ENCODE results near the gene TAS2R42.
A peak's percentile ranks its signal among the peaks of the same experiment; 100 is the strongest.

Gene TAS2R42, protein sequence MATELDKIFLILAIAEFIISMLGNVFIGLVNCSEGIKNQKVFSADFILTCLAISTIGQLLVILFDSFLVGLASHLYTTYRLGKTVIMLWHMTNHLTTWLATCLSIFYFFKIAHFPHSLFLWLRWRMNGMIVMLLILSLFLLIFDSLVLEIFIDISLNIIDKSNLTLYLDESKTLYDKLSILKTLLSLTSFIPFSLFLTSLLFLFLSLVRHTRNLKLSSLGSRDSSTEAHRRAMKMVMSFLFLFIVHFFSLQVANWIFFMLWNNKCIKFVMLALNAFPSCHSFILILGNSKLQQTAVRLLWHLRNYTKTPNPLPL

DNA sequence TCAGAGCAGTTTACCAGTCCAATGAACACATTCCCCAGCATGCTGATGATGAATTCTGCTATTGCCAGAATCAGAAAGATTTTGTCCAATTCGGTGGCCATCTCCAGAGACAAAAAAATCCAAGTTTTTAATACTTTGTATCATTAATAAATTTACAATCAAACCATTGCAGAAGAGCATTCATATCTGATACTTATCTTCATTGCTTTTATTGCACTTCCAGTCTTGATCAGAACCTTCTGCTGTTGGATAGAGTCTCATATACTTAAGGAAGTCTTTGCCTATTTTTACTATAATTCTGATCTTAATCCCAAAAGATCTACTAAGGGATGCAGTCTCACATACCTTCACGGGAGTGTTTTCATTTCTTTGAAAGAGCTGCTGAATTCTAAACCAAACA is at the start of gene TAS2R42:
TSS of gene TAS2R42 (minus strand) at position 101 of the 400 bp plus-strand sequence. CDS start at position 101, 0 bp downstream.
- DNase-seq (ENCODE audit: low read depth) = no peak
- H3K4me3 ChIP-seq (ENCODE audit: low read depth, low read length) = no peak within 1 kb of the TSS

DNA sequence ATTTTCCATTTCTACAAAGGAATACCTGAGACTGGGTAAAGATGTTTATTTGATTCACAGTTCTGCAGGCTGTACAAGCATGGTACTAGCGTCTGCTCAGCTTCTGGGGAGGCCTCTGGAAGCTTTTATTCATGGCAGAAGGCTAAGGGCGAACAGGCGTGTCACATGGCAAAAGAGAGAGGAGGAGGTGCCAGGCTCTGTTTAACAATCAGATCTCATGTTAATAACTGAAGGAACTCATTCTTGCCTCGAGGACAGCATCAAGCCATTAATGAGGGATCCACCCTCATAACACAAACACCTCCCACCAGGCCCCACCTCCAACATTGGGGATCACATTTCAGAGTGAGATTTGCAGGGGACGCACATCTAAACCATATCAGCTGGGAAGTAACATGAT is 46.8 kb upstream of the TAS2R42 start:
- H3K4me3 ChIP-seq (ENCODE audit: low read depth, low read length) = no peak overlapping the region
- DNase-seq (ENCODE audit: low read depth) = no peak

DNA sequence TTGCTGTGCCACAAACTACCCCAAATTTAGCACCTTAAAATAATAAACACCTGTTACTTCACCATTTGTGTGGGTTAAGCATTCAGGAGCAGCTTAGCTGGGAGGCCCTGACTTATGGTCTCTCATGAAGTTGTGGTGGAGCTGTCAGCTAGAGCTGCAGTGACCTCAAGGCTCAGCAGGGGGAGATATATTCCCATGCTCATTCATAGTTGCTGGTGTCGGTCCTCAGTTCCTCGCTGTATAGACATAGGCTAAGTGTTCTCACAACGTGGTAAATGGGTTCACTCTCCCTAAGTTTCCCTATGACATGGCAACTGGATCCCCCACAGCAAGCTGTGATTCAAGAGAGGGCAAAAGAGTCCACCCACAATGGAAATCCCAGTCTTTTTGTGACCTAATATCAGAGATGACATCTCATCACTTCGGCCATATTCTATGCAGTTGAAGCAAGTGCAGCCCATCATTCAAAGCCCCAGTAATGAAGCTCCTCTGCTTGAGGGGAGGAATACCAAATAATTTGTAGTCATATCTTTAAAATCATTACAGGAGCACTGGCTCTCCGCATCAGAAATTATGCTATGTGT is 41.7 kb upstream of the TAS2R42 start:
- H3K4me3 ChIP-seq (ENCODE audit: low read depth, low read length) = no peak overlapping the region
- peak; percentile 6 for DNase-seq (ENCODE audit: low read depth)

DNA sequence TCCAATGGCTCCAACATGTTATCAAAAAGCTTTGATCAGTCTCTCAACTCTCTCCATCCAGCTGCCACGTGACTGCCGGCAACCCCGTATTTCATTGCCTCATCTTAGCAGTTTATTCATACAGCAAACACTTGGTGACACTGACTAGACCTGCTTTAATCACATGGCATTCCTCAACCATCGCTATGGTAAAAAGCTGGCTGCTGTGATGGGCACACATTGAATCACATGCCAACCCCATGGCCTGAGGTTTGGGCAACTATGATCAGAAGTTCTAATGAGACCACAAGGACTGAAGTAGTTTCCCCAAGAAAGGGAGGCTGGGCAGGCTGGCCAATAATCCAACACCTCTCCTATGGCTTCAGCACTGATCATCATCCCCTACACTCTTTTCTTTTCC is 40.6 kb upstream of the TAS2R42 start:
- DNase-seq (ENCODE audit: low read depth) = no peak
- H3K4me3 ChIP-seq (ENCODE audit: low read depth, low read length) = no peak overlapping the region

DNA sequence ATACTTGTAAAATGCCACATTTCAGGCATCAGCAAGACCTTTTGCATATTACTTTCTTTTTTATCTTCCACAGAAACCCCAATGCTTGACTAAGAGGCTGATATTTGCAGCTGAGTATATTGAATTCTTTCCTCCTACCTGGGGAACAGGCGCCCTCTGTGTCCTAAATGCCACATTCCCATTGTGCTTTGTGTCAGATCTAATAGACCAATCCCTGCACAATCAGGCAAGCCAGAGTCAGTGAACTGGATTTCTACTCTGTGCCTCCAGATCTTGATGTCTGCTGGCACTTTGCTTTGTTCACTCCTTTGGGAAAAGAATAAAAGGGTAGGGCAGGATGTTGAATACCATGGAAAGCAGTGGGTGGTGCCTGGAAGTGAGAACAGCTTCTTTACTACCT is 22.4 kb upstream of the TAS2R42 start:
- no peak for DNase-seq (ENCODE audit: low read depth)
- no peak overlapping the region for H3K4me3 ChIP-seq (ENCODE audit: low read depth, low read length)

DNA sequence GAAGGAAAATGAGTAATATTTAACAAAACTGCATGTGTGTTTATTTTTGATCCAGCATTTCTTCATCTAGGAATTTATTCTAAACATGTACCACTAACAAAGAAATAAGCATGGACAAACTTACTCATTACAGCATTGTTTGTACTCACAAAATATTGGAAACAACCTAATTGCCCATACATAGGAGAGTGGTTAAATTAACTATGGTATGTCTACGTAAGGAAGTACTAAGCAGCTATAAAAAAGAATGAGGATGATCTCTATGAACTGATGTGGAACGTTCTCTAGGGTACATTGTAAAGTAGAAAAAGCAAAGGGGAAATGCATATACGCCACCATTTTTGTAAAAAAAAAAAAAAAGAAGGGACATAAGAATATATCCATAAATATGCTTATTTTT is 17.4 kb upstream of the TAS2R42 start:
- no peak for DNase-seq (ENCODE audit: low read depth)

DNA sequence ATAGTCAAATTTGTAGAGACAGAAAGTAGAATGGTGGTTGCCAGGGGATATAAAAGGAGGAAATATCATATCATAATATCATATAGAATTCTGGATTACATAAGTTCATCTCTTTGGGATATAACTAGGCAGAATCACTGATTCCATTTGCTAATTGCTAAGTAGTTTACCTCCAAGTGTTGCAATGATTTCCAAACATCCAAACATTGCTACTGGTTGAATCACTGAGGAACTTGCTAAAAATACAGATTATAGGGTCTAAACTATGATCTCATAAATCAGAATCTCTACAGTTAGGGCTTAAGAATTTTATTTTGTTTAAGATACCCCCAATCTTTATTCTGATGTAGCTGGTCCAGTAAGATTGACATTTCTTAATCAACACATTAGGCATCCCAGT is 16.1 kb upstream of the TAS2R42 start:
- no peak overlapping the region for H3K4me3 ChIP-seq (ENCODE audit: low read depth, low read length)
- no peak for DNase-seq (ENCODE audit: low read depth)

More for the DNA sequence above, 17.4 kb upstream of the TAS2R42 start:
- H3K4me3 ChIP-seq (ENCODE audit: low read depth, low read length) = no peak overlapping the region

DNA sequence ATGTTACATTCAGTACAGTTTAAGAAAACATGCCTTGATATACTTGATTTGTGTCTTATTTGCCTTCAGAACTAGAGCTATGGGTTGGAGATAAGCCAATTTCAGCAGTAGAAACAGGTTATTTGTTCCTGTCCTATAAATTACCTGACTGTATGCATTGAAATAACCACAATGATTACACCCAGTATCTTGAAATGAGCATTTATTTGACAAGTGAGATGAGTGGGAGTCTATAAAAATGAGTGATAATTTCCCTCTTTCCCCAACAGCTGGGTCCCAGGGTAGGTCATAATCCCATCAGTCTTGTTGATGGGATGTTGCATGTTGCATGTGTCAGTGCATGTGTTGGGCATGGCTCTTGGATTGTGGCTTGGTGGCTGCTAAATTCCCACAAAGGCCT is 3.7 kb downstream of the TAS2R42 start:
- no peak for DNase-seq (ENCODE audit: low read depth)
- H3K4me3 ChIP-seq (ENCODE audit: low read depth, low read length) = no peak overlapping the region

DNA sequence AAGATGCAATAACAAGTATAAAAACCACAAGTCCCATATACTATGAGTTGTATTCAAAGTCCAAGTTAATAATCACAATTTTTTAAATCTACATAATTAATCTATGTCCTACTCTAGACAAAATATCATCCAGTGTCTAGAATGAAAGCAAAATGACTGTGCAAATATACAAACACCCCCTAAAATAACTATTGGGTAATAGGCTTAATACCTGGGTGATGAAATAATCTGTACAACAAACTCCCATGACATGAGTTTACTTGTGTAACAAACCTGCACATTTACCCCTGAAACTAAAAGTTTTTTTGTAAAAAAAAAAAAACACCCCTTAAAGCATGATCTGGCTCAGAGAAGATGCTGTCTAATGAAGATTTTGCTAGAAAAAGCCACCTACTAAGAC is 4.2 kb downstream of the TAS2R42 start:
- DNase-seq (ENCODE audit: low read depth) = no peak

DNA sequence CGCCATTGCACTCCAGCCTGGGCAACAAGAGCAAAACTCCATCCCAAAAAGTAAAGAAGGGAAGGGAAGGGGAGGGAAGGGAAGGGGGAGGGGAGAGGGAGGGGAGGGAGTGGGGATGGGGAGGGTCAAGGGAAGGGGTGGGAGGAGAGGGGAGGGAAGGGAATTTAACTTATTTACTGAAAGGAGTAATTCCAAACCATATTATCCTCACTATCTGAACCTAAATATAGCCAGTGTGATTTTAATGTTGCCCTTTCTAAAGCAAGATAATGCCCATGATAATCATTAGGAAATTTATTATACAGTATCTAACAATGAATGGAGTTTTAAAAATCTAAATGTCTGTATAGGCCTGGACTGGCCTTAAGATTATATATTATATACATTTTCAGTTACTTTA is 8.5 kb downstream of the TAS2R42 start:
- H3K4me3 ChIP-seq (ENCODE audit: low read depth, low read length) = no peak overlapping the region
- no peak for DNase-seq (ENCODE audit: low read depth)

More for the DNA sequence above, 4.2 kb downstream of the TAS2R42 start:
- H3K4me3 ChIP-seq (ENCODE audit: low read depth, low read length) = no peak overlapping the region

DNA sequence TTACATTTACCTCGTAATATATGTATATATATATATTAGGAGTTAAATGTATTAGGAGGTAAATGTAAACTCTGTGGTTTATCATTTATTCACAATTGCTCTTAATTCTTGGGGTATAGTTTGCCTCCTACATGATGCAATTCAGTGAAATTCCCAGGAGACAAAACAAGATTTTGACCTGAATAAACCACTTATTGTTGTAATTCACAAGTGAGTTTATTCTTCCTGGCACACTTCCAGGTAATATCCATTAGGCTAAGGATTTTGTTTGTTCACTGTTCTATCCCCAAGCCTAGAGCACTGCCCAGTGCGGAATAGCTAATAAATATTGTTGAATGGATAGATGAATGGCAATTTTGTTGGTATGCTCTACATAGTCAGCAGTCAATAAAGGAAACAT is 12.7 kb downstream of the TAS2R42 start:
- DNase-seq (ENCODE audit: low read depth) = peak; percentile 38
- no peak overlapping the region for H3K4me3 ChIP-seq (ENCODE audit: low read depth, low read length)

DNA sequence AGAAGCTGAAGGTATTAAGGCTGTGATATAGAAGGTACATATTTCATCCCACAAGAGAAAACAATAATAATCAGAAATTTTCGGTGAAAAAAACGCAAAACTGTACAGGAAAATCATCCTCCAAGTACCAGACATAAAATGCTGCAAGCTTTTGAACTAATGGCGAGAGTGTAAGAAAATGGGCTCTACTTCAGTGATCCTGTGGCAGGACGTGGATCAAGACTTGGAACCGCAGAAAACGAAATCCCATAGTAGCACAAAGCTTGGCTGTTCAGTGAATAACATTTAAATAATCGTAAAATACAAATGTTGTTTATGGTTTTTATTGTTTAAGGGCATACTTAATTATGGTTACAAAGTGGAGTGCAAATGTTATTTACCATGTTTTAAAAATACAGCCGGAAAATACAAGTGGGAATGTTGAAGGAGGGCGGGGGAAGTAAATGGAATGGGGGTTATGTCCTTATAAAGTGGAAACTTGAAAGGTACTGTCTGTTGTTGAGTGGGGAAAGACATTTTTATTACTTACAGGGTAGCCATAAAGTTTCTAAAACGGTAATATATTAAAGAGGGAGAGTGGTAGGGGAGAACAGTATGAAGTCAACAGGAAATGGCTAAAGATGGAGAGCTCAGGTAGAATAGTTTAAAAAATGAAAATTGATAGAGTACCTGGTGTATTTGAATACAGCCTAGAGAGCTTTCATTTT is 14.6 kb downstream of the TAS2R42 start:
- no peak for DNase-seq (ENCODE audit: low read depth)
- peak overlapping the region; percentile 69 for H3K4me3 ChIP-seq (ENCODE audit: low read depth, low read length)

DNA sequence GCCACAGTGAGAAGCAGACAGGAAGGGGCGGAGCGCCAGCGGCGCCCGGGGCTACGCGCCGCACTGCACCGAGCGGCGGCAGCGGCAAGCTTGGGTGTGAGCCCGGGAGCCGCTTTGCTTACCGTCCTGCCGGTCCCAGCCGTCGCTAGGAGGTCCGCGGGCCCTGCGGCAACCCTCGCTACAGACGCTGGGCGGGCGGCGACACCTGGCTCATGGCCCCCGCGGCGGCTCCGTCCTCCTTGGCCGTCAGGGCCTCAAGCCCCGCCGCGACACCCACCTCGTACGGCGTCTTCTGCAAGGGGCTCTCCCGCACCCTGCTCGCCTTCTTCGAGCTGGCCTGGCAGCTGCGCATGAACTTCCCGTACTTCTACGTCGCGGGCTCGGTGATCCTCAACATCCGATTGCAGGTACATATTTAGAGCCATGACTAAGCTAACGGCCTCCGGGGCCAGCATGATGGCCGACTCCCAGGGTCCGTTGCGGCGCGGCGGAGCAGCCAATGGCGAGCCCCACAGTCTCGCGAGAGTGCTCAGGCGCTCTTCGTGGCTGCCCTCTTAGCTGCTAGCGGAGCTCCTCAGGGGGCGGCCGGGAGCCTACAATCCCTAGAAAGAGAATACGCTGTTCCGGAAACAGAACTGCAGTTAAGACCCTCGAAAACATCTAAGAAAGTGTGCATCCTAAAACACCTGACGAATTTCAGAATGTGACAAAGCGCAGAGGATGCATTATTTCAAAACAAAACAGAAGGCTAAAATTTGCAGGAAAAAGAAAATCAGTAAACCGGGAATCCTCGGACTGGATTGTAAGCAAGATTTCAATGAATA is 15.4 kb downstream of the TAS2R42 start, which contains the start of gene SMIM10L1:
TSS of gene SMIM10L1 (plus strand) at position 50 of the 824 bp plus-strand sequence. CDS start at position 213, 163 bp downstream.
- peak; percentile 91 for DNase-seq (ENCODE audit: low read depth)
- H3K4me3 ChIP-seq (ENCODE audit: low read depth, low read length) = peak within 1 kb of the TSS; percentile 69

DNA sequence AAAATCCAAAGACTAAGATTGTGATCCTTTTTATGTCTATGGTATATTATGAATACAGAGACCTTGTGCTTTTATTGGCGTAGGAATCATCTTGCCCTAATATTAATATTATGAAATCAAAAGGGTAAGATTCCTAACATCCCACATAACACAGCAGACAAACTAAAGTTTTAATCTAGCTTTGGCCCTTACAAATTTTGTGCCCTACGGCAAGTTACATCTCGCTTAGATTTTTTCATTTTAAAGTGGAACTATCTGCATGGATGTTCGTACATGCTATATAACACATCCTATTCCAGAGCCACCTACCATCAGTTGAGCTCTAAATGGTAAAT is 16.0 kb downstream of the TAS2R42 start:
- DNase-seq (ENCODE audit: low read depth) = no peak
- peak overlapping the region; percentile 69 for H3K4me3 ChIP-seq (ENCODE audit: low read depth, low read length)

DNA sequence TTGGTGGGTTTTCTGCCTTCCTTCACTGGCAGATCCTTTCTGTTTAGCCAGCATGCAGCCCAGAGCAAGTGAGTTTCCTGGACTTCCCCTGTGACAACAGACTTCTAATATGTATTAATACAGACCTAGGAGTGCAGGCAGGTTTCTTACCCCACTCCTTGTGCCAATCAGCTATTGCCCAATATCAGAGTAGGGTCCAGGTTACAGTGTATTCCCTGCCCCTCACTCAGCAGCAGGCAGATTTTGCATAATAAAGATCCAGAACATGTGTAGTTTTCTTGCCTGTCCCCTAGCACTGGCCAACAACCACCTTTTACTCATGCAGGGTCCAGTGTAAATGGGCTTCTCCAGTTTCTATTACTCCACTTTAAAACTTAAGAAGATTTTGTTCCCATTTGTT is 20.4 kb downstream of the TAS2R42 start:
- H3K4me3 ChIP-seq (ENCODE audit: low read depth, low read length) = no peak overlapping the region
- DNase-seq (ENCODE audit: low read depth) = no peak

DNA sequence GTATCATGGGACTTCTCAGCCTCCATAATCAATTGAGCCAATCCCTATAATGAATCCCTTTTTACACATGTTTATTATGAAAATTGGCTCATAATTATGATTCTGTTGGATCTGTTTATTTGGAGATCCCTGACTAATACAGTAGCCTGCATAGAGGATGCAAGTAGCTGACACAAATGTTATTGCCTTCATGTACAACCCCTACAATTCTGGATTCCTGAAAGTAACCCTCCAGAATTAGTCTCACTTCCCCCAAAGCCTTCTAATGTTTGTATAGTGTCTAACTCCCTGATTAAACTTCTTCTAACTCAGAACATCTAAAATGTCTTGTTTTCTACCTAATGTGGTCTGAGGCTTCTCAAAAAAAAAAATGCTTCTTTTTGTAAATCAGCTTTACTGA is 22.4 kb downstream of the TAS2R42 start:
- no peak overlapping the region for H3K4me3 ChIP-seq (ENCODE audit: low read depth, low read length)
- no peak for DNase-seq (ENCODE audit: low read depth)

DNA sequence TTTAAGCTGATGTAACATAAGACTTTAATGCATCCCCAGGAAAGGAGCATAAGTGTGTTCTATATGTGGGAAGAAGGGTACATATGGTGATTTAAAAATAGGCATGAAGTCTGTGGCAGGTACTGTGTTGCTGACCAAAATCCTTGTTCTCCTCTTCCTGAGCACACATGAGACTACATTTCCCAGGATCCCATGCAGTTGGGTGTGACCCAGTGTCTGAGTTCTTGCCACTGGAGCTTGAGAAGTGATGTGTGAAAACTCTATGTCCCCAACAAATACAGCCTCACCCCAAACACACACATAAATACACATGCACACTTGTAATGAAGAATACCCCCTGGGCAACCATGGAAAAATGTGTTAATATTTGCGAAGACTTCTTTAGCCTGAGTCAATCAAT is 24.2 kb downstream of the TAS2R42 start:
- no peak overlapping the region for H3K4me3 ChIP-seq (ENCODE audit: low read depth, low read length)
- no peak for DNase-seq (ENCODE audit: low read depth)

DNA sequence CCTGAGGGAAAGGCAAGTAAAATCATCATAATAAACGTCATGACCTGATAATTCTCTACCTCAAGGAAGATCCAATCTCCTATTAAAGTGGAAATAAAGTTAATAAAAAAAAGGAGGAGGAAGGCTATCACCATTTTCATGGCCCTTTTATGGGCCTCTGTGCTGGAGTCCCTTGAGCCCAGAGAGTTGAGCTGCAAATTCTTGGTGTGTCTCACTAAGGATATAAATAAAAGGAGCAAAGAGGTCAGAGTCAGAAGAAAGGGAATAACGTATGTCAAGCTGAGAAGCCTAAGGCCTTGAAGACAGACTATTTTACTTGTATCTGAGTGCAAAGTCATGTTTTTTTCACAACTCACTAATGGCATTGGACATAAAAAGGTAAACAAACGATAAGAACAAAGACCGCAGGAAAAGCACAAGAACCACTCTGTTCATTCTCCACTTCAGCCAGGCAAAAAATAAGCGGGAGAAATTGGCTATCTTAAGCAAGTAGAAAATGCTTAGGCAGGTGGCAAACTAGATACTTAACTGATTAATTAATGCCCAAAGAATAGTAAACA is 27.8 kb downstream of the TAS2R42 start:
- DNase-seq (ENCODE audit: low read depth) = no peak
- H3K4me3 ChIP-seq (ENCODE audit: low read depth, low read length) = no peak overlapping the region

DNA sequence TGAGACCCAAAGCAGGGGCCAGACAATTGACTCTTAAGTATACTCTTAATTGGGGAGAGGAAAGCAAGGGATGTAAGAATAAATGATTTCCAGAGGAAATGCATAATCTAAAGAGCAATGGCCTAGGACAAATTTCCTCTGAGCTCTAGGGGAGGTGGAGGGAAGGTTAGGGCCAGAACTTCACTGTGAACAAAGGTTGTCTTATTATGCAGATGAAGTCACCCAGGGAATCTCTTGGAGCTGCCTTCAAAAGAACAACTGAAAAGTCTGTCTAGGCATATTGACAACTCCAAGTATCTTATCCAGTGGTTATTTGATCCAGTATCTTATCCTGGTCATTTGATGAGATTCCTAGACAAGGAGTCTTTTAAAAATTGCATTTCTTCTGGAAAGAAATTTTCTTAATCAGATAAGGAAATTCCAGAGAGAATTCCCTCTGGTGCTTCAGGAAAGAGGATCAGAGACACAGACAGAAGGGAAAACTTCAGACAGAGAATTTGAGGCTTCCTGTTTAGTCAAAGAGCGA is 32.3 kb downstream of the TAS2R42 start:
- no peak overlapping the region for H3K4me3 ChIP-seq (ENCODE audit: low read depth, low read length)

More for the DNA sequence above, 32.3 kb downstream of the TAS2R42 start:
- DNase-seq (ENCODE audit: low read depth) = no peak

Measured in skeletal muscle cell (primary cell).